Neutrophil (primary cell): ENCODE data around the gene ARL5C.
A peak's percentile ranks its signal among the peaks of the same experiment; 100 is the strongest.

Experiments used
- H3K27ac ChIP-seq: fragments of 200-600 bp; sonication (generic); 2 replicates; pipeline ENCODE4 v1.5.1; 2016; ENCODE audit warnings: mild to moderate bottlenecking, moderate library complexity
- H3K27me3 ChIP-seq: fragments of 200-600 bp; sonication (generic); 2 replicates; pipeline ENCODE4 v1.6.0; 2016; ENCODE audit warnings: mild to moderate bottlenecking
- H3K36me3 ChIP-seq: fragments of 200-600 bp; sonication (generic); 2 replicates; pipeline ENCODE4 v1.5.1; 2017
- H3K4me1 ChIP-seq, 2 experiments: fragments of 200-600 bp in 1 of 2; sonication (generic) in 1 of 2; 1 replicate in 1 of 2; 2 replicates in 1 of 2; pipeline versions ENCODE4 v1.5.1 to v1.6.1; 2013 to 2016; ENCODE audit warnings: low read depth in 1 of 2, low read length in 1 of 2, mild to moderate bottlenecking in 1 of 2, moderate library complexity in 1 of 2; ENCODE audit not compliant: control insufficient read depth in 1 of 2, insufficient read depth in 1 of 2
- H3K4me3 ChIP-seq, 2 experiments: fragments of 200-600 bp in 1 of 2; sonication (generic) in 1 of 2; 1 replicate in 1 of 2; 2 replicates in 1 of 2; pipeline ENCODE4 v1.5.1; 2013 to 2016; ENCODE audit warnings: low read depth in 1 of 2, low read length in 1 of 2, mild to moderate bottlenecking in 1 of 2, moderate library complexity in 1 of 2
- H3K9me3 ChIP-seq: fragments of 200-600 bp; sonication (generic); 2 replicates; pipeline ENCODE4 v1.5.1; 2016
- TF ChIP-seq, protein P1 (sequence below): fragments of 200-600 bp; sonication (generic); IDR thresholded peaks from 2 replicates; pipeline ENCODE4 v1.5.1; 2016; ENCODE audit warnings: antibody characterized with exemption

ARL5C gene

DNA sequence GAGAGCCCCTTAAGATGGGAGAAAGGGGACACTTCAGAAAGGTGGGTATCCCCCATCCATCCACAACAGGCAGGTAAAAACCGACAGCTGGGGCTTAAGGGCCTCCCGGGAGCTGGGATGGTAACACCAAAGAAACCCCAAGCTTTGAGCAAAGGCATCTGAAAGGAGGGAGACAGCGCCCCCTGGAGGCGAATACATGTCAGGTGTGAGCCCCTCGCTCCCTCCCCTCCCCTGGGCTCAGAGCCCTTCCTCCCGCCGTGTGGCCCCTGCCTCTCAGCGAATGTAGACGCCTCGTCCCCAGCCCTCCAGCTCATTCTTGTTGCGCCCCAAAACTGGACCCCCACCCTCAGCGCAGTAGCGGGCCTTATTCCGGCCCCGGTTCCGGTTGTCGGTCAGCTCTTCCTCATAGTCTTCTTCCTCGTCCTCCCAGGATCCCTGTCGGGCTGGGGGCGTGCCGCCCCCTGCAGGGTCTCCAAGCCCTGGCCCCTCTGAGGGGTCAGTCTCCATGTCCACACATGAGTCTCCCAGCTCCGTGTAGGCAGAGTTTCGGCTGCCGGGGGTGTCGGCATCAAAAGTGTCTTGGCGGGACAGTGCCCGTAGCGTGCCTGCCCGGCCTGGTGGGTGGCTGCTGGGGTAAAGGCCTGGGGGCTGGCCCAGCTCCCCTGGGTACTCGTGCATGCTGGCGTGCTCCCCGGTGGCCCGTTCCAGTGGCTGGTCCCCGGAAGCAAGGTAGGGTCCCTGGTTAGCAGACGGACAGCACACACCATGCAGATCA lies 9.1 kb upstream of the ARL5C start:
- Histone ChIP-seq H3K36me3 (no peaks in the 10 kb centered on the region), H3K4me1 (peaks cover 4 to 5% of the 10 kb centered on the region in 2 experiments), H3K4me3 (no peak overlapping the region), H3K9me3 (no peaks in the 10 kb centered on the region), H3K27ac (no peak overlapping the region), H3K27me3 (peaks cover 15% of the 10 kb centered on the region)
- TF ChIP-seq, protein P1, sequence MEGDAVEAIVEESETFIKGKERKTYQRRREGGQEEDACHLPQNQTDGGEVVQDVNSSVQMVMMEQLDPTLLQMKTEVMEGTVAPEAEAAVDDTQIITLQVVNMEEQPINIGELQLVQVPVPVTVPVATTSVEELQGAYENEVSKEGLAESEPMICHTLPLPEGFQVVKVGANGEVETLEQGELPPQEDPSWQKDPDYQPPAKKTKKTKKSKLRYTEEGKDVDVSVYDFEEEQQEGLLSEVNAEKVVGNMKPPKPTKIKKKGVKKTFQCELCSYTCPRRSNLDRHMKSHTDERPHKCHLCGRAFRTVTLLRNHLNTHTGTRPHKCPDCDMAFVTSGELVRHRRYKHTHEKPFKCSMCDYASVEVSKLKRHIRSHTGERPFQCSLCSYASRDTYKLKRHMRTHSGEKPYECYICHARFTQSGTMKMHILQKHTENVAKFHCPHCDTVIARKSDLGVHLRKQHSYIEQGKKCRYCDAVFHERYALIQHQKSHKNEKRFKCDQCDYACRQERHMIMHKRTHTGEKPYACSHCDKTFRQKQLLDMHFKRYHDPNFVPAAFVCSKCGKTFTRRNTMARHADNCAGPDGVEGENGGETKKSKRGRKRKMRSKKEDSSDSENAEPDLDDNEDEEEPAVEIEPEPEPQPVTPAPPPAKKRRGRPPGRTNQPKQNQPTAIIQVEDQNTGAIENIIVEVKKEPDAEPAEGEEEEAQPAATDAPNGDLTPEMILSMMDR = peak; percentile 62

DNA sequence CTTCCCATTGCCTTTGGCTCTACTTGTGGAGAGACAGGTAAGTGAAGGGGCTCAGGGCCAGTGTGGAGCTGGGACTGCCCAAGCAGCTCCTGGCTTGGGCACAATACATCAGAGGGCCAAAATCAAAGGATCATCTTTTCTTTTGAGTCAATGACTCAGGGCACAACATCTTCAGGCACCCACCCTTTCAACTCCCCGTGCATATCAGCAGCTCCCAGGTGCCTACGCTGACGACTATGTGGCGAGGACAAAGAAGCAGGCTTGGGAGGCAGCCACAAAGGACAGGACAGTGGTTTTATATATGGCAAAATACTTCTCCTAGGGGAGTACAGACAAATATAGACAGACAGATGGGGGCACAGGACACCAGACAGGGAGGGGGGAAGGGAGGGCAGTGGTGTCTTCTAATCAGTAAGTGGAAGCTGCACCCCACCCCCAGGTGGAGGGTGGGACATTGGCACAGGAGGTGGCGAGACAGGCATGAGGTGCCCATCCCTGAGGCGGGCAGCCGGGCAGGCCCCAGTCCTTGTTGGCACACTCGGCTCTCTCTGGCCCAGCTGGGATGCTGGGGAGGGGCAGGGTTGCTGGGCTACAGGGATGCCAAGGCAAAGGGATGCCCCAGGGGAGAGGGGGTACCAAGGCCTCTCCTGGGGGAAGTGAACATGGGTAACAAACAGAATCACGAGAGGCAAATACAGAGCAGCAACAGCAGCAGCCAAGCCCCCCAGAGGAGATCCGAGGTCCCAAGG lies 7.7 kb upstream of the ARL5C start:
- no peak overlapping the region for H3K27ac ChIP-seq
- no peaks in the 10 kb centered on the region for H3K9me3 ChIP-seq
- TF ChIP-seq, protein P1 = no peak
- no peaks in the 10 kb centered on the region for H3K36me3 ChIP-seq
- no peak overlapping the region for H3K4me3 ChIP-seq
- H3K4me1 ChIP-seq = peaks cover 4 to 5% of the 10 kb centered on the region in 2 experiments
- H3K27me3 ChIP-seq = peaks cover 27% of the 10 kb centered on the region

DNA sequence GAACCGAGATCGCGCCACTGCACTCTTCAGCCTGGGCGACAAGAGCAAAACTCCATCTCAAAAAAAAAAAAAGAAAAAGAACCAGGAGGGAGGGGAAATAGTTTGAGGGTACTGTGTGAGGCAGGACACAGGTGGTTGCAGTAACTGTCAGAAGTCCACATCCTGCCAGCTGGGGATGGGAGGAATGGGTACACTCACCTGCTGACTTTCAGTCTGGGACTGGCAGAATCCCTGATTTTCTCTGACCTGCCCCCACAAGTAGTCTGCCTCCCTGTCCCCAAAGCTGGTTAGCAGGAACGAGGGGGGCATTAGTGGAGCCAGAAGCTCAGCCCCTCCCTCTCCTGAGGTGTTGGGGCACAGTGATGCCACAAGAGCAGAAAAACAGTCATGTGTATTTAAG lies 7.1 kb upstream of the ARL5C start:
- H3K4me3 ChIP-seq = no peak overlapping the region
- H3K9me3 ChIP-seq = no peaks in the 10 kb centered on the region
- peaks cover 4 to 5% of the 10 kb centered on the region in 2 experiments for H3K4me1 ChIP-seq
- H3K27ac ChIP-seq = no peak overlapping the region
- TF ChIP-seq, protein P1 = no peak
- H3K27me3 ChIP-seq = peaks cover 27% of the 10 kb centered on the region
- H3K36me3 ChIP-seq = no peaks in the 10 kb centered on the region

DNA sequence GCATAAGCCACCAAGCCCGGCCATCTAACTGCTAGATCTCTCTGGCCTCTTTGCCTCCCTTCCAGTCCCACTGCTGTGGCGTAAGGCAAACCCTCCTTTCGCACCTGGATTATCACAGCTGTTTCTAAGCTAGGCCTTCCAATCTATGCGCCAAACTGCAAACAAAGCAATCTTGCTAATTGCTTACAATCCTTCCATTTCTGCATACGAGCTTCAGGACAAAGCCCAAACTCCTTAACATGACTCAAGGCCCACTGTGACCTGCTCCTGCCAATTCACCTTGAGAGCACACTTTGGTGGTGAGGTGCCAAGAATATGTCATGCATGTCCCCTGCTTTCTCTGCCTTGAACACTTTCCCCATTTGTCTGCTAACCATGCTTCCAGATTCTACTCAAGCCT lies 6.0 kb upstream of the ARL5C start:
- H3K36me3 ChIP-seq = no peaks in the 10 kb centered on the region
- no peaks in the 10 kb centered on the region for H3K9me3 ChIP-seq
- H3K4me1 ChIP-seq = peaks cover 4 to 11% of the 10 kb centered on the region in 2 experiments
- no peak overlapping the region for H3K27ac ChIP-seq
- TF ChIP-seq, protein P1 = no peak
- H3K27me3 ChIP-seq = peaks cover 34% of the 10 kb centered on the region
- H3K4me3 ChIP-seq = no peak overlapping the region

DNA sequence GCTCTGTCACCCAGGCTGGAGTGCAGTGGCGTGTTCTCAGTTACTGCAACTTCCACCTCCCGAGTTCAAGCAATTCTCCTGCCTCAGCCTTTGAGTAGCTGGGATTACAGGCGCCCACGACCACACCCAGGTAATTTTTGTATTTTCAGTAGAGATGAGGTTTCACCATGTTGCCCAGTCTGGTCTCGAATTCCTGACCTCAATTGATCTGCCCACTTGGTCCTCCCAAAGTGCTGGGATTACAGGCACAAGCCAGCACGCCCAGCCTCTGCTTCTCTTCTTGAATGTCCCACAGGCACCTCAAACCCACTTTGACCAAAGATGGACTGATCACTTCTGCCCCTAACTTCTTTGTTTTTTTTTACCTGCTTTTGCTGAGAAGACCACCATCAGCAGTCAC lies 4.6 kb upstream of the ARL5C start:
- Histone ChIP-seq H3K4me3 (no peak overlapping the region), H3K27me3 (peaks cover 41% of the 10 kb centered on the region), H3K9me3 (no peaks in the 10 kb centered on the region), H3K4me1 (peaks cover 6 to 17% of the 10 kb centered on the region in 2 experiments), H3K36me3 (no peaks in the 10 kb centered on the region), H3K27ac (no peak overlapping the region)
- TF ChIP-seq, protein P1 = no peak
